ENCODE measurements around the gene MPPE1.

DNA sequence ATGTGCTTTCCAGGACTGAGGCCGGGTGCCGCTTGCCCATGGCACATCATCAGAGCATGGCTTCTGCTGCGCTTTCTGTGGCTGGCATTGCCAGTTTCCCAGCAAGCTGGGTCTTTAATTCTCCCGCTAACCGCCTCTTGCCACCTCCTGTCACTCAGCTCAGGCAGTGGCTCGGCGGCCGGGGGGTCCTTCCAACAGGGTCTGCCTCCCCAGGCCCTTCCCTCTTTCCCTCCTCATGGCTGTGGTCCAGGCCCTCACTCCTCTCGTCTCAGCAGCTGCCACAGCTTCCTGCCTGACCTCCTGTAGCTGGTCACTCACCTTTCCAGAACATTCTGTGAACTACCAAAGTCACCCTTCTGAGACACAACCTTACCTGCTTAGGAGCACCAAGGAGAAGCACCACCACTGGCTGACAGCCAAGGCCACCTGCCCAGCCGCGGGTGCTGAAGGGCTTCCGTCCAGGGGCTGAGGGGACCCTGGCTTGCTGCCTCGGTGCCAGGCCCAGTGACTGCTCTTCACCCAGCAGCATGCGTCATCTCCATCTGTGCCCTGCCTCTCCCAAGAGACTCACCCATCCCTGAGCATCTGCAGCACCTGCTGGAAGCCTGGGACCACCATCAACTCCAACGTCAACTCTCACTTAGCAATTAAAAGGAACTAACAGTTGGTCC lies 34.3 kb downstream of the MPPE1 start:
- TF ChIP-seq POLR2A (IDR thresholded peaks at IDR 0.05) = no peak
- TF ChIP-seq, protein P1, sequence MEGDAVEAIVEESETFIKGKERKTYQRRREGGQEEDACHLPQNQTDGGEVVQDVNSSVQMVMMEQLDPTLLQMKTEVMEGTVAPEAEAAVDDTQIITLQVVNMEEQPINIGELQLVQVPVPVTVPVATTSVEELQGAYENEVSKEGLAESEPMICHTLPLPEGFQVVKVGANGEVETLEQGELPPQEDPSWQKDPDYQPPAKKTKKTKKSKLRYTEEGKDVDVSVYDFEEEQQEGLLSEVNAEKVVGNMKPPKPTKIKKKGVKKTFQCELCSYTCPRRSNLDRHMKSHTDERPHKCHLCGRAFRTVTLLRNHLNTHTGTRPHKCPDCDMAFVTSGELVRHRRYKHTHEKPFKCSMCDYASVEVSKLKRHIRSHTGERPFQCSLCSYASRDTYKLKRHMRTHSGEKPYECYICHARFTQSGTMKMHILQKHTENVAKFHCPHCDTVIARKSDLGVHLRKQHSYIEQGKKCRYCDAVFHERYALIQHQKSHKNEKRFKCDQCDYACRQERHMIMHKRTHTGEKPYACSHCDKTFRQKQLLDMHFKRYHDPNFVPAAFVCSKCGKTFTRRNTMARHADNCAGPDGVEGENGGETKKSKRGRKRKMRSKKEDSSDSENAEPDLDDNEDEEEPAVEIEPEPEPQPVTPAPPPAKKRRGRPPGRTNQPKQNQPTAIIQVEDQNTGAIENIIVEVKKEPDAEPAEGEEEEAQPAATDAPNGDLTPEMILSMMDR (IDR thresholded peaks at IDR 0.05) = no peak

All from adrenal gland (tissue), 5 donors.